H1 (cell line): Measurements from ENCODE around the gene TSSK6. TPM values are rescaled to one million over a fixed set of nuclear protein-coding genes. Genes with fewer than 3 reads are reported as not detected.

ENCODE experiments used
- CBX5 ChIP-seq: fragments of 300-800, 300-1000 bp; sonication (generic); IDR thresholded peaks from 2 replicates; pipeline ENCODE4 v1.7.1; 2016; ENCODE audit warnings: antibody characterized with exemption, low read length, low read depth
- CHD7 ChIP-seq: fragments of 300-600 bp; sonication (generic); IDR thresholded peaks from 2 replicates; pipeline ENCODE4 v1.7.1; 2012; ENCODE audit warnings: low read length, moderate library complexity, mild to moderate bottlenecking, inconsistent platforms; ENCODE audit not compliant: insufficient replicate concordance
- E2F6 ChIP-seq: IDR thresholded peaks from 2 replicates; pipeline ENCODE4 v1.6.1; 2012; ENCODE audit warnings: inconsistent platforms
- EZH2 ChIP-seq: fragments of 200-600 bp; sonication (generic); IDR thresholded peaks from 2 replicates; pipeline ENCODE4 v1.7.1; 2012; ENCODE audit warnings: low read depth, mild to moderate bottlenecking, moderate library complexity, low read length, inconsistent platforms; ENCODE audit not compliant: severe bottlenecking
- FOSL1 ChIP-seq: IDR thresholded peaks from 2 replicates; pipeline ENCODE4 v1.6.1; 2011; ENCODE audit warnings: mild to moderate bottlenecking, low read depth, low read length, moderate library complexity; ENCODE audit not compliant: insufficient read depth
- JUND ChIP-seq: IDR thresholded peaks from 2 replicates; pipeline ENCODE4 v1.6.1; 2011; ENCODE audit warnings: mild to moderate bottlenecking, improper control_type of control experiment, low read length
- RXRA ChIP-seq: IDR thresholded peaks from 2 replicates; pipeline ENCODE4 v1.6.1; 2011; ENCODE audit warnings: low read depth, mild to moderate bottlenecking, low read length, moderate library complexity; ENCODE audit not compliant: insufficient read depth
- SIX5 ChIP-seq: IDR thresholded peaks from 2 replicates; pipeline ENCODE4 v1.6.1; 2011; ENCODE audit warnings: mild to moderate bottlenecking, low read depth, low read length
- SP1 ChIP-seq: IDR thresholded peaks from 2 replicates; pipeline ENCODE4 v1.6.1; 2011; ENCODE audit warnings: low read depth, low read length
- TAF7 ChIP-seq: optimal IDR thresholded peaks from 2 replicates; pipeline ENCODE3; 2011; ENCODE audit warnings: low read depth, mild to moderate bottlenecking, inconsistent platforms, low read length, moderate library complexity, borderline replicate concordance
- TEAD4 ChIP-seq: IDR thresholded peaks from 2 replicates; pipeline ENCODE4 v1.6.1; 2012; ENCODE audit warnings: low read depth, low read length, inconsistent platforms, mixed read lengths
- polyA plus RNA-seq, 7 experiments: library from polyadenylated mRNA; depleted of rRNA in 3 of 7; stranded (reverse) in 5 of 7; unstranded in 2 of 7; fragments of >200 nt in 5 of 7; fragments of 200-250 nt in 2 of 7; gene quantifications; 1 replicate in 5 of 7; 2 replicates in 1 of 7; 4 replicates in 1 of 7; pipeline versions ENCODE4 v1.2.1 to v1.2.3, GENCODE V29; 2011 to 2013; ENCODE audit warnings: missing spikeins in 2 of 7, mixed read lengths in 2 of 7
- total RNA-seq: library from RNA; stranded (reverse); fragmentation: NEBNext Ultra II Directional; extraction: Animal tissue kit (Norgen Biotek cat#: 25700); gene quantifications from 2 replicates; pipeline ENCODE4 v1.2.1, GENCODE V29; 2021

Gene TSSK6
- total and polyA plus RNA-seq, 2 of the 8 experiments (the other 6 are each of a cell fraction or from before 2014, with no cell fraction given), result 3.6 to 7.8 TPM

GRCh38 chr19:19470579-19470978 lies 44.8 kb downstream of the TSSK6 start (continued):
- TF ChIP-seq CHD7, result no peak
- TF ChIP-seq E2F6, result no peak
- no peak for TF ChIP-seq SP1
- no peak for TF ChIP-seq CBX5
- TF ChIP-seq JUND, result no peak
- no peak for TF ChIP-seq SIX5
- TF ChIP-seq TEAD4, result no peak
- no peak for TF ChIP-seq FOSL1
- no peak for TF ChIP-seq RXRA
- TF ChIP-seq EZH2, result no peak
- no peak for TF ChIP-seq TAF7
